HFFc6 (cell line): ENCODE results near the gene SLC6A7. TPM values are rescaled to one million over a fixed set of nuclear protein-coding genes. Genes with fewer than 3 reads are reported as not detected.

Source experiments
- DNase-seq: peaks from one replicate; pipeline ENCODE4 v3.0.0-alpha.2; 2018
- H3K27ac Mint-ChIP-seq: 2 replicates; pipeline ENCODE4 v1.8.0; 2020; ENCODE audit warnings: mild to moderate bottlenecking, mixed read lengths
- H3K27me3 Mint-ChIP-seq: 2 replicates; pipeline ENCODE4 v1.8.0; 2021; ENCODE audit warnings: mild to moderate bottlenecking, moderate library complexity, mixed read lengths; ENCODE audit not compliant: insufficient read depth
- H3K36me3 Mint-ChIP-seq: 2 replicates; pipeline ENCODE4 v1.8.0; 2021; ENCODE audit warnings: low read depth, mixed read lengths
- H3K4me1 Mint-ChIP-seq: 2 replicates; pipeline ENCODE4 v1.8.0; 2020; ENCODE audit warnings: low read depth, mixed read lengths
- H3K4me3 Mint-ChIP-seq: 2 replicates; pipeline ENCODE4 v1.8.0; 2020; ENCODE audit warnings: mild to moderate bottlenecking, moderate library complexity, mixed read lengths
- H3K9me3 Mint-ChIP-seq: 2 replicates; pipeline ENCODE4 v1.8.0; 2020; ENCODE audit warnings: mild to moderate bottlenecking, mixed read lengths
- total RNA-seq, 6 experiments: library from RNA; stranded (reverse); fragmentation: NEBNext Ultra II Directional; extraction: Animal tissue kit (Norgen Biotek cat#: 25700); gene quantifications; 2 replicates in 1 of 6; 3 replicates in 5 of 6; pipeline ENCODE4 v1.2.3, GENCODE V29; 2021
- TF ChIP-seq, protein P1 (sequence below): fragments of 200-600 bp; sonication (generic); IDR thresholded peaks from 2 replicates; pipeline ENCODE4 v1.5.0; 2021; ENCODE audit warnings: antibody characterized with exemption, mild to moderate bottlenecking

Gene SLC6A7
- total RNA-seq, 6 experiments from 2014 or later: not detected

- Mint-ChIP-seq H3K4me3 (no peak overlapping the region), H3K36me3 (no peaks in the 10 kb centered on the region), H3K27ac (no peak overlapping the region), H3K4me1 (no peaks in the 10 kb centered on the region), H3K27me3 (peaks cover 9% of the 10 kb centered on the region), H3K9me3 (no peaks in the 10 kb centered on the region)
- TF ChIP-seq, protein P1, sequence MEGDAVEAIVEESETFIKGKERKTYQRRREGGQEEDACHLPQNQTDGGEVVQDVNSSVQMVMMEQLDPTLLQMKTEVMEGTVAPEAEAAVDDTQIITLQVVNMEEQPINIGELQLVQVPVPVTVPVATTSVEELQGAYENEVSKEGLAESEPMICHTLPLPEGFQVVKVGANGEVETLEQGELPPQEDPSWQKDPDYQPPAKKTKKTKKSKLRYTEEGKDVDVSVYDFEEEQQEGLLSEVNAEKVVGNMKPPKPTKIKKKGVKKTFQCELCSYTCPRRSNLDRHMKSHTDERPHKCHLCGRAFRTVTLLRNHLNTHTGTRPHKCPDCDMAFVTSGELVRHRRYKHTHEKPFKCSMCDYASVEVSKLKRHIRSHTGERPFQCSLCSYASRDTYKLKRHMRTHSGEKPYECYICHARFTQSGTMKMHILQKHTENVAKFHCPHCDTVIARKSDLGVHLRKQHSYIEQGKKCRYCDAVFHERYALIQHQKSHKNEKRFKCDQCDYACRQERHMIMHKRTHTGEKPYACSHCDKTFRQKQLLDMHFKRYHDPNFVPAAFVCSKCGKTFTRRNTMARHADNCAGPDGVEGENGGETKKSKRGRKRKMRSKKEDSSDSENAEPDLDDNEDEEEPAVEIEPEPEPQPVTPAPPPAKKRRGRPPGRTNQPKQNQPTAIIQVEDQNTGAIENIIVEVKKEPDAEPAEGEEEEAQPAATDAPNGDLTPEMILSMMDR: no peak
- DNase-seq: no peak
Observed at GRCh38 chr5:150236981-150237754, 47.3 kb downstream of the SLC6A7 start.

- no peaks in the 10 kb centered on the region for H3K4me1 Mint-ChIP-seq
- no peaks in the 10 kb centered on the region for H3K9me3 Mint-ChIP-seq
- TF ChIP-seq, protein P1: no peak
- H3K27ac Mint-ChIP-seq: no peak overlapping the region
- no peak overlapping the region for H3K4me3 Mint-ChIP-seq
- no peak for DNase-seq
- no peaks in the 10 kb centered on the region for H3K36me3 Mint-ChIP-seq
- peaks cover 17% of the 10 kb centered on the region for H3K27me3 Mint-ChIP-seq
Observed at GRCh38 chr5:150238646-150239045, 48.8 kb downstream of the SLC6A7 start.

GRCh38 chr5:150239099-150239793, 49.4 kb downstream of the SLC6A7 start:
- Mint-ChIP-seq H3K4me1 (no peaks in the 10 kb centered on the region), H3K27ac (no peak overlapping the region), H3K36me3 (no peaks in the 10 kb centered on the region), H3K27me3 (peaks cover 19% of the 10 kb centered on the region), H3K9me3 (no peaks in the 10 kb centered on the region), H3K4me3 (no peak overlapping the region)
- no peak for DNase-seq
- TF ChIP-seq, protein P1: no peak

- no peak overlapping the region for H3K27ac Mint-ChIP-seq
- no peaks in the 10 kb centered on the region; the same call in 1 of the 2 replicates for H3K4me1 Mint-ChIP-seq
- H3K9me3 Mint-ChIP-seq: no peaks in the 10 kb centered on the region
- H3K27me3 Mint-ChIP-seq: peaks cover 19% of the 10 kb centered on the region
- no peak for DNase-seq
- H3K36me3 Mint-ChIP-seq: no peaks in the 10 kb centered on the region
- no peak overlapping the region for H3K4me3 Mint-ChIP-seq
- TF ChIP-seq, protein P1: no peak
Observed at GRCh38 chr5:150239794-150240122, 49.9 kb downstream of the SLC6A7 start.

- TF ChIP-seq, protein P1: no peak
- Mint-ChIP-seq H3K4me3 (no peak overlapping the region), H3K9me3 (no peaks in the 10 kb centered on the region), H3K27me3 (peaks cover 19% of the 10 kb centered on the region), H3K4me1 (peaks cover 6% of the 10 kb centered on the region), H3K36me3 (no peaks in the 10 kb centered on the region), H3K27ac (no peak overlapping the region)
- no peak for DNase-seq
Observed at GRCh38 chr5:150241298-150242160, 51.7 kb downstream of the SLC6A7 start.
